Stromal cell of bone marrow (primary cell): ENCODE data around the gene WDR86.

Source experiments
- DNase-seq: peaks from one replicate; pipeline ENCODE4 v3.0.0-alpha.2; 2012; ENCODE audit warnings: low read depth

Gene WDR86

DNA sequence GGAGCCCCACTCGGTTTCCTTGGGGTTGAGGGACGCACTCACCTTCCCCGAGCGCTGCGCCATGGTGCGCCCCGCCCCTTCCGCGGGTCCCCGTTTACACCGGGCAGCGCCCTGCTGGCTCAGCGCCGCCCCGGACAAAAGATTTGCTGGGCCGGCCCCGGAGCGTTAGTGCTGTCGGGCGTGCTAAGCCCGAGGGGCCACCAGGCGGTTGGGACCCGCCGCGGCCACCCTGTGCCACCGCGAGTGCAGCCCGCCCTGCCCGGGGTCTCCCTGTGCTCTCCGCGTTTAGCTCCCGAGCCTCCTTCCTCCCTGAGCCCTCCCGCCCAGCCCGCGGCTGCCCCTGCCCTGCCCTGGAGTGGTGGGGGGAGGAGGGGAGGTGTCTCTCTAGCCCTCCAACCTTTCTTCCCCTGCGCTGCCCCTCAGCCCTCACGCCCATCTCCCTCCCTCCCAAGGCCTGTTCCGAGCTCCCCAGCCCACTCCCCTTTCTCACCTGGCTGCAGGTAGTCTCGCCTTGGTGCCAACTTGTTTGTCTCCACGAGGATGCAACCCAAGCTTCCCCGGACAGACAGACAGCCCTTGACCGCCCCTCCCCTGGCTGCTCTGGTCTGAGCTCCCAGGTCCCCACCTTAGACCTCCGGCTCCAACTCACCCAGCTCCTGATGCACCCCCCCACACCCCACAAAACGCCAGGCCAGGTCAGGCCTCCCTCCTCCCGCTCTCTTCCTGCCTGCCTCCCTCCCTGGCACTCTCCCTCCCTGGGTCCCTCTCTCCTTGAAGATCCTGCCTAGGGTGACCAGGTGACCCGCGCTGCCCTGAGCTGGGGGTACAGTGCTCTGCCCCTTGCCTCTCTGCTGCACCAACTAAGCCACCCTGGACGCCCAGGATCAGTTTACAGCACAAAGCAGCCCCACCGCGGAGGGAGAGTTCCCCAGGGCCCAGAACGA is 30.3 kb upstream of the WDR86 start, which contains the start of gene CRYGN:
TSS of gene CRYGN (minus strand) at position 287 of the 944 bp plus-strand sequence. CDS start at position 63, 224 bp downstream.
- DNase-seq, result no peak

DNA sequence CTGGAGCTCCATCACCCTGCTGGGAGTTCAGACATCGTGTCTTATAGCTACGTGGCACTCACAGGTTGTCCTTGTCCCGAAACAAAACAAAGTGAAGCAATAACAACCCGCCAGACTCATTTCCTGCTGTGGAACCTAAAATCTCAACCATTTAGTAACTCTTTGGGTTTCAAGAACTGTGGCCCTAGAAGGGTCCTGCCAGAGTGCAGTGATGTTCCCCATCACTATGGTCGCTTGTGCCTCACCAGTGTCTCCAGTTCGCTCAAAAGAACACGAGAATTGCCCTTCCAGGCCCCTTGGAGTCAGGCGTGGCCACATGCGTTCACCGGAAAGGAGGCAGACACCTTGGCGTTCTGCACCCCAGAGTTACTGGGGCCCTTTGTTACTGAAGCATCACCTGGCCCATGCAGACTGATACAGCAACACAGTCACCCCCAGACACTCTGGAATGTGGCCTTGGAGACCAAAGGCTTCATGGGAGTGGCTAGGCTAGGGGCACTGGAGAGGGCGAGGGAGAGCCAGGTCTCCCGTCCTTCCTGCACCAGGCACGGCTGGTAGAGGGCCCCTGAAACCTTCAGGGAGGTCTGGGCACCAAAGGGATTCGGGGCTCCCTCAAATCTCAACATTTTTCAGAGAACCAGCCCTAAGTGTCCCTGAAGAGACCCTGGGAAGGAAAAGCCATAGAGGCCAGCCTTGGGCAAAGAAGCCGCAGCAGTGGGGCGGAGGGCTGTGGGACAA is 29.2 kb upstream of the WDR86 start:
- DNase-seq, result no peak

DNA sequence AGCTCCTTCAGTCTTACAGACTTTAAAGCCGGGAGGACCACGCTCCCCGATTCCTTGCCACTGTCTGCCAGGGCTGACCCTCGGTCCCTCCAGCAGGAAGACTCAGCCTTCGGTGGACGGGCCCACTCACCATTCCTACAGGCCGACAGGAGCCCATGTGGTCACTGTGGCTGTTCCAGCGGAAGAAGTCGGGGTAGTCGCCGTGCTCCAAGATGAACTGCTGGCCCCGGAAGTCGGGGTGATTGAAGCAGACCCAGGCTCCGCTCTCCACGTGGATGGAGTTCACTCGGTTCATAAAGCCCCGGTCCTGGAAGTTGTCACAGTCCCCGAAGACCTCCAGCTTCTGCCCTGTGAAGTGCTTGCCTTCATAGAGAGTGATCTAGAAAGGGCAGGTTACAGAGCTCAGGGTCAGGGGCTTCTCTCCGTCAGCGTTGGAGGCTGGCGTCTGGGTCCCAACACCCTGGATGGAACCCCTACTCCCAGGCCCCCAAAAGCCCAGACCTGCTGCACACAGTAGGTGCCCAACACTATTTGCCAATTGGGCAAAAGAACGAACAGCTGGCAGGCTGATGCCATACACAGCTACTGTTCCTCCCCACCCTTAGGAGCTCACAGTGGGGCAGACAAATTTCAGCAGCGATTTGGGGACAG is 28.2 kb upstream of the WDR86 start:
- DNase-seq, result no peak

DNA sequence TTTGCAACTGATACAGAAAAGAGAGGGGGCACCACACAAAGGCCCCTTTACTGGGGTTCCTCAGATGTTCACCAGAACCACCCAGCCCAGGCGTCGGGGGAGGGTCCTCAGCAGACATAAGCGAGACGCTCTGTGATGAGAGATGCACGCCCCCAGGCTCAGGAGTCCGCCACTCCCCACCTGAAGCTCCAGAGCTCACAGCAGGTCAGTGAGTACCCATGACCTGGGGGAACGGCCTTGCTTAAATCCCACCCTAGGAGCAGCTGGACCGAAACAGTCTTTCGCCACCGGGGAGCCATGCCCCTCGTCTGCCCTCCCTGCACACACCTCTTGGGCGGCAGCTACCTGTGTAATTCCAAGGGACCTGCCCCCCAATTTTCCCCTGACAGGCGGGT is 27.3 kb upstream of the WDR86 start:
- DNase-seq, result no peak

DNA sequence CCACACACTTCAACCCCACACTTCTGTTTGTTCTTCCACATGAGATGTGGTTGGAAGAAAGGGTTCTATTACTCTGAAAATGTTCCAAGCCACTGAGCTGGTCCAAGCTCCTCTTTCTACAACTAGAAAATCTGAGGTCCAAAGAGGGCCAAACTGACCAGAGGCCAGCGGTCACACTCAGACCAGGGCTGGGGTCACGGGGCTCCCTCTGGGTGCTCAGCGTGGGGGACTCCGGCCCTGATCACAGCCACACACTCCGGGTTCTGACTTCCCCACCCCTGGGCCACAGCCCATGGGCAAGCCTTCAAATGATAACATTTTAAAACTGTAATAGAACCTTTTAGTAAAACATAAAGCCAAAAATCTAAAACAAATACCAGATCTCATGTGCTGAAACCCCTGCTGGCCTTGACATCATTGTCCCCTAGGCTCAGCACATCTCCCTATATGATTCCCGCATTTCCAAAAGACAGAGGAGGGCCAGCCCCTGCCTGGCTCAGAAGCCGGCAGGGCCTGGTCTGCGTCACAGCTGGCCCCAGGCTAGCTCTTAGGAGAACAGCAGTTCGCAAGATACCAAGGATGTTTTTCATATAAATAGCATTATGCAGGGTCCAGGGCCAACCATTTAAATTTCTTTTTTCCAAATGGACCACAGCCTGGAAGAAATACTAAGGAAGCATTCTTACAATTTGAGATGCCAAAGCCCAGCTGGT is 26.8 kb upstream of the WDR86 start:
- no peak for DNase-seq

DNA sequence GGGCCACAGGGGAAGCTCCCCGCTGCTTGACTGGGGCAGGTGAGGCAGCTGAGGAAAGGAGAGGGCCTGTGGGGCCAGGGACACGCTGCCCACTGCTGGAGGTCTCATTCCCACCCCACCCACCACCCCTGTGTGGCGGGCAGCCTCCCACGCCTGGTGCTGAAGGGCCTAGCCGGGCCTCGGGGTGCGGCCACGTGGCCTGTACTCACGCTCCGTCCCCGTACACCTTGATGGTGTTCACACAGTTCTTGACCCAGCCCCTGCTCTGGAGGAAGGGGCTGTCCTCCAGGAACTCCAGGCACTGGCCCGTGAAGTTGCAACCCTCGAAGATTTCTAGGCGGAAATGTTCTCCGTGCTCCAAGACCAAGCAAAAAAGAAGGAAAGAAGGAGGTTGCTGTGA is 26.1 kb upstream of the WDR86 start:
- no peak for DNase-seq

- no peak for DNase-seq
These were observed 25.5 kb upstream of the WDR86 start for GRCh38 chr7:151435103-151435916.

GRCh38 chr7:151434549-151434948 is 24.7 kb upstream of the WDR86 start:
- no peak for DNase-seq

- no peak for DNase-seq
These were observed 24.0 kb upstream of the WDR86 start for GRCh38 chr7:151433721-151434400.

GRCh38 chr7:151432658-151433521 is 23.1 kb upstream of the WDR86 start:
- no peak for DNase-seq

DNA sequence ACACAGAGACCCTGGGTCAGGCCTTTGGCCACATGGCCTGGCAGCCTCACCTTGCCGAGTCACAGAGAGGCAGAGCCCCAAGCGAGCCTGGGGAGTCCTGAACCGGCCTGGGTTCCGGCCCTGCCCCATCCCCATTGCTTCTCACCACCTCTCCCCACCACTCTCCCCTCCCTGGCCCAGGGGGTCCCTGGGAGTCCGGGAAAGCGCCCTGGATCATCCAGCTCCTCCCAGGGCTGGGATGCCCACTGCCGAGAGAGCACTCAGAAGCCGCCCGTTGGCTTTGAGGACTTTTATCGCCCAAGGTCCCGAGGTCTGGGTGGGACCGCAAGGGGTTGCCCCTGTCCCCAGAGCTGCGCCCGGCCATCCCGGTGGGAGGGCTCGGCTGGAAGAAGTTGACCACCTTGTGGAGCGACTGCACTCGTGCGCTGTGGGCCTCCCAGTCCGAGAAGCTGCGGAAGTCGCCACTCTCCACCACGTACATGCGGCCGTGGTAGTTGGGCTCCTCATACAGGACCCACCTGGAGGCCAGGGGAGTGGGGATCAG is 22.0 kb upstream of the WDR86 start:
- no peak for DNase-seq

DNA sequence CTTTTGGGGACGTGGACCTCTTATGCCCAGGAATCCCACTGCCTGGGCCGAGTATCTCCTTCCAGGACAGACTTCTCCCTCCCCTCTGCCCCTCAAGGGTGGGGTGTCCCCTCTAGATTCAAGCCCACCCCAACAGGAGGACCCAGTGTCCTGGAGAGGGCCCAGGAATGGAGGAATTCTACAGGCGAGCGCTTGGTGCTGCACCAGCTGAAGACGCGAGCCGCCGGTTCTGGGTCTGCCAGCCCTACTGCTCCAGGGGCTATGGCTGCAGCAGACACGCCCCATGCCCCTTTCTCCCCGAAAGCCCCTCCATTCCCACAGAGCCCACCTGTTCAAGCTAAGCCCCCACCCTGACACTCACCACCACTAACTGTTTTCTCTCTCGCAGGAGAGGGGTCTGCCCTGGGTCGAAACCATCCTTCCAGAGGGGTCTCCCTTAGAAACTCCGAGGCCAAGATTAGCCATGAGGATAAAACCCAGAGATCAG is 21.5 kb upstream of the WDR86 start:
- DNase-seq, result no peak

DNA sequence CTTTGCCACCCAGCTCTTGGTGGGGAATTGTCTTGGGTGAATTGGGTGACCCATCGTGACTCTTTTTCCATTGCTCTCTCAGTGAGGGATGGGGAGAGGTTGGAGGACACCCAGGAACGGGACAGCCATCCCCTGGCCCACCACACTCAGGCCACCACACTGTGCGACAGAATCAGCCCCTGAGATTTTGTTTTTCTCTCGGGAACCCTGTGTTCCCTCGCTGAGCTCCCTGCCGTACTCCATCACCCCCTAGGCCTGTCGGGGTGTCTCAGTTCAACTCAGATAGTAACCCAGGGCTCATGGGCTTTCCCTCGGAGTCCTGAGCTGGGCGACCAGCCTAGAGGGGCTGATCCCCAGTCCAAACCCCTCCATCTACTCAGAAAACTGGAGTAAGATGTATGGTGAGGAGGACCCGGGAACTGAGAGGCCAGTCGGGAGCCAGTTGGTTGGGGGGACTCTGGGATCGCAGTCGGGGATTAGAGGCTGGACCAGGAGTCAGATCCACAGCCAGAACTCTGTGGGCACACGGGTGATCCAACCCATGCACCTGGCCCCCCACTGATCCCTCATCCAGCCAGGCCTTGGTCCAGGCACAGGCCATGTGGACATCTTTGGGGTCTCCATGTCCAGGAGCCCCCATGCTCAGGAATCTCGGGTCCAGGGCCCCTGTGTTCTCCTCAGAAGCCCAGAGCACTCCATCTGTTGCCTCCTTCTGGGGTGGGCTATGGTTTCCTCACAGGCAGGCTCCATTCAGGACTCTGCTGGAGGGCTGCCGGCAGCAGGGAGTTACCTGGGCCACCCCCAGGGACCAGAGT is 20.8 kb upstream of the WDR86 start:
- no peak for DNase-seq

DNA sequence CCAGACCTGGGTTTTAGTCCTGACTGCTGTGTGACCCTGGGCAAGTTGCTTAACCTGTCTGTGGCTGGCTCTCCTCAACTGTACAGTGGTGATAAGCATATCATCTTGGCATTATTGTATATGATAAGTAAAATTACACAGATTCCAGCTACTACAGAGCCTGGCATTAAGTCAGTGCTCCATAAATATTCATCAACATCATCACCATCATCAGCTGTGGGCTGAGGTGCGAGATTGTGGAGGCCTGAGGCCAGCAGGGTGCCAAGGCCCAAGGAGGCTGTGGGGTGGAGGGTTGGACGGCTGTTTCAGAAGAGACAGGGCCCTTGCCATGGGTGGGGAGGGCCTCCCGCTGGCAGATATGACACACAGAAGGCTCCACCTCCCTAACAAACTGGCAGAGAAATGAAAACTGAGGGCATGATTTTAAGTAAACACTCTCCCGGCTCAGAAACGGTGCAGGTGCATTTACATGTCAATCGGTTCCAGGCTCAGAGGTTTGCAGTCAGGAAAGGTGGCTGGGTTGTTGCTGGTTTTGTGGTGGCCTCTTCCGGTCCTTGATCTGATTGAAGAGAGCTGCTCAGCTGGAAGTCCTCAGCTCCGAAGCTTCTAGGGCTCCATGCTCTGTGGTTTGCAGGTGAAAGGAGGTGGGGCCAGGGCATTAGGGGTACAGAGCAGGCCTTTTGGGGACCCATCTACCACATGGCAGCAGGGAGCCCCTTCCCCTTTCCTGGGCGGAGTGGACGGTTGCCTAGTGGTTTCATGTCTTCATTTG is 19.9 kb upstream of the WDR86 start:
- DNase-seq, result no peak

DNA sequence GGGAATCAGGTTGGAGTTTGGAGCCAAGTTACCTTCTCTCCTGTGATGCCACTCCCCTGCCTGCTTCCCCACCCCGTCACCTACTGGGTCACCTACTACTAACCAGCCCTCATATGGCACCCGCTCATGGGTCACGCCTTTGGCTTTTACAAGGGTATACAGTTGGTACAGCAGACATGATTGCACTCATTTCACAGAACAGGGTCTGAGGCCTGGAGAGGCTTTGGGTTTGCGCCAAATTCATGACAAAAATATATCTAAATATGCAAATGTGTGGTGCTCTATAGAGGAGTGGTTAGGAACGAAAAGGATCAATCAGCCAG is 19.4 kb upstream of the WDR86 start:
- DNase-seq, result no peak

DNA sequence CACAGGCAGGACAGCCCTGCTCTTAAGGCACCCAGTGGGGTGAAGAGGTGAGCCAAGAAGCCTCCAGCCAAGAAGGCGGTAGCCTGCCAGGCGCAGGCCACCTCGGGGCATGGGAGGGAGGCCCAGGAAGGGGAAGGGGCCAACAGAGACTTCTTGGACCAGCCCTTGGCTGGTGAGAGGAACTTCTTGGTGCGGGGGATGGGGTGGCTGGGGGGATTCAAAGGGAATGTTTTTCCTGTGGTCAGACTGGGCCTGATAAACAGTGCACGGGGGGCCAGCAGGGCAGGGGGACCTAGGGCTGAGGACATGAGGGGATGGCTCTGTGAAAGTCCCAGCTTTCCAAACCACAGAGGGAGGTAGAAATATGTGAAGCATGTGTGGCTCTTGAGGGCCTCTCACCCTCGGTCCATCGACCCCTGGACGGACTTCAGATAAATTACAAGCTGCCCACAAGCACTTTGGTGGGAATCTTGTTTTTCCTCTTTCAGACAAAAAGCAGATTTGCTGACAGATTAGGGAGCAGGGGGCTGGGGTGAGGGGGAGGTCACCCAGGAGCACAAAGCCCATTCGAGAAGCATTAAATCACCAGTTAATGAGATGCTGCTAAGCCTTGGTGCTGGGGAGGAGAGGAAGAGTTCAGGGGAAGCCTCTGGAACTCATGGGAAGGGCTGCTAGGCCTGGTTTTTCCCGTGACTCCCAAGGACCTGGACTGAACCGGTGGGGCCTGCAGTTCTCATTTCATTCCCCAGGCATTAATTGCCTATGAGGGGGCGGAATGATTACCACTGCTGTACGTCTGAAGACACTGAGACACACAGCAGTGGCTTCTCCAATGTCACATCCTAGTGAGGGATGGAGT is 18.8 kb upstream of the WDR86 start:
- DNase-seq, result no peak
